Stimulated activated CD8-positive, alpha-beta memory T cell treated with anti-CD3 and anti-CD28 coated beads, Interleukin-15, amount 100 ng/mL, for 48 hours (primary cell): ENCODE measurements around the gene CST9.
"Not testable (repeated sequence)": the region's sequence is repeated elsewhere in the genome, so short reads cannot be mapped to it uniquely, and the experiment has no call there.

Experiments used
- DNase-seq, 2 donors: peaks; one replicate each; pipeline ENCODE4 v3.0.0-alpha.2; 2020; ENCODE audit warnings: low read depth in 2 of 2

The CST9 gene

DNA sequence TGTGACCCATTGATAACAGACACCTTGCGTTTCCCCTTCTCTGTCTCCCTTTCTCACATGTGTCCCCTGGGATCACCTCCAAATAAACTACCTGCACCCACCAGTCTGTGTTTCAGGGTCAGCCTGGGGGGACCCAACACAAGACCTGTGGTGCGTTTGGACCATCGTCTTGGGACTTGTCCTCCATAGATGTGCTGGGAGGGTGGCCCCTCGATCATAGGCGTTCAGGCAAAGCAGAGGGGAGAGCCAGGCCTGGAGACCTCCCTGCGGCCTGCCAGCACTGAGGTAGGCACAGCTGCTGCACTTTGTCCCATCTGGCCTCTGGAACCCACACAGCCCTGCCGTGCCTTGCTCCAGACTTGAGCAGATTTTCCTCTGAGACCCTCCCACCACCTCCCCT lies 18.1 kb downstream of the CST9 start:
- no peak for DNase-seq

DNA sequence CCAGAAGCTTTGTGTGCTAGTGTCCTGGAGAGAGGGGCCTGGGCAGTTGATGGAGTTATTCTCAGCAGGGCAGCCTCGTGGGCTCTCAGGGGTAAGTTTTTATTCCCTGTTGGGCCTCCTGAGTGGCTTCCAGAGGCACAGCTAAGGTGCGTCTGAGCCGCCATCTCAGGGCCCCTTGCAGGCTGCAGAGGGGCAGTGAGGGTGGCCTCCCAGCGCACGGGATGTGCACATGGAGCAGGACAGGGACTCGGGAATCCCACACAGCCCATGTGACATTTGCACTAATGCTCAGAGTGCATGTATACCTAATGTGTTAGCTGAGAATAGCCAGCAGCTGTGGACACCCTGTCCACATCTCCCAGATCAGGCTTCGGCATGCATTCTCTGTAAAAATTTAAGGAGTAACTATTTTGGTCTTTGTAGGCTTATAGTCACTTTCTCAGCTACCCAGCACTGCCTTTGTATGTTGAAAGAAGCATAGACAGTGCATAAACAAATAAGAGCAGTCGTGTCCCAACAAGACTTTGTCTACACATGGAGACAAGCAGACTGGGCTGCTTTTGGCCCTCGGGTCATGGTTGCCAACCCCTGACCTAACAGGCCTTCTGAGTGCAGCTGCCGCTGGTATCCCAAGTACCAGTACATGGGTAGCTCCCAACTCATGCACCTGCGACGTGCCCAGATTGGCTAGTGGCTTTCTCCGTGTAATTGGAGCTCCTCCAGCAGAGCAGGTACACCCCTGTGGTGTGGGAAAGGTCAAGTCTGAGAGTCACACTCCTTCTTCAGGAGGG lies 18.8 kb downstream of the CST9 start:
- no peak for DNase-seq

DNA sequence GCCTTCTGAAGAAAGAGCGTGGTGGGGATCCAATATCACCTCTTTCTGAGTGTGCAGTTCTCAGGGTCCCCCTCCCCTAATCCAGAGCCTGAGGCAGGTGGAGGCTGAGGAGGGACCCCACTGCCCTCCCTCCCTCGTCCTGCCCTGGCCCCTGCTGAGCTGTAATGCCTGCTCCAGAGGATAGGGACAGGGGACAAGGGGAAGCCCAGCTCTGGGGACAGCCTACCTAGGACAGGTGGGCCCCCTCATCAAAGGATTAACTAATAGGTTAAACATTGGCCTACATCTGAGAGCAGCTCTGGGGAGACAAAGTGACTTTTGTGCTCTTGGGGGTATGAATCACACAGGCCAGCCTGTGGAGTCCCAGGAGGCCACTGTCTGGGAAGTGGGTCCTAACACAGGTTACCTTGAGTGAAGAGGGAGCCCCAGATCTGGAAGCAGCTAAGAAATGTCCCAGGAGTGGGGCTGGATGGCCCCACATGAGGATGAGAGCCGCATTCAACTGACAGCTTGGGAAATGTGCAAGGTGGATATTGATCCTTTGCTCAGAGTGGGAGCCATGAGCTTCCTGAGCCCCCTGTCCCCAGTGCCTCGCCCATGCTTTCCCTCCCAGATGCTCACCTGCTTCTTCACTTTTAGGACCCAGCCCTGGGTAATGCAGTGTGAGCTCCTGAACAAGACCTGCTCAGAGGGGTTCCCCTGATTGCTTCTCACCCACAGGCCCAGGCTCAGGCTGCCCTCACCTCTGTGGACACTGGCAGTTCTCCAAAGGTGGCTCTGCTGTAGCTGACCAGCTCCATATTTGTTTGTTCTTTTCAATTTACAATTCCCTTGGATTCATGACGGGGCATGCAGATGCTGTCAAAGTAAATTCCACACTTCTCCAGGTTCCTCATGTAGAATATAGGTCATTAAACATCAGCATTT lies 19.6 kb downstream of the CST9 start:
- no peak for DNase-seq

DNA sequence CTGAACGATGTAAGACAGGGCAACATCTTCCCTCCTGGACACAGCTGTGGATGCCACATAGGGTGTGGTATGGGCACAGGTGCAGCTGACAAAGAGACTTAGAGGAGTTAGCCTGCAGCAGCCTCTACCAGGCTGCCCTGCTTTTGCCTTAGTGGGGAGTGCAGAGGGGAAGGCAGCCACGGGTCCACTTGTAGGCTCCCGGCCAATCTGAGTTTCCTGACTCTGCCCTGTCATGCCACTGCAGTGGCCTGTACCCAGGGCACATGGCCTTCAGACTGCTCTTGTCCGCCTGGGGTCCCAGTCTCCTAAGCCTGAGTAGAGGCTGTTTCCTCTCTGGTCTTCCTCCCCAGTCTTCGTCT lies 20.3 kb downstream of the CST9 start:
- no peak for DNase-seq

DNA sequence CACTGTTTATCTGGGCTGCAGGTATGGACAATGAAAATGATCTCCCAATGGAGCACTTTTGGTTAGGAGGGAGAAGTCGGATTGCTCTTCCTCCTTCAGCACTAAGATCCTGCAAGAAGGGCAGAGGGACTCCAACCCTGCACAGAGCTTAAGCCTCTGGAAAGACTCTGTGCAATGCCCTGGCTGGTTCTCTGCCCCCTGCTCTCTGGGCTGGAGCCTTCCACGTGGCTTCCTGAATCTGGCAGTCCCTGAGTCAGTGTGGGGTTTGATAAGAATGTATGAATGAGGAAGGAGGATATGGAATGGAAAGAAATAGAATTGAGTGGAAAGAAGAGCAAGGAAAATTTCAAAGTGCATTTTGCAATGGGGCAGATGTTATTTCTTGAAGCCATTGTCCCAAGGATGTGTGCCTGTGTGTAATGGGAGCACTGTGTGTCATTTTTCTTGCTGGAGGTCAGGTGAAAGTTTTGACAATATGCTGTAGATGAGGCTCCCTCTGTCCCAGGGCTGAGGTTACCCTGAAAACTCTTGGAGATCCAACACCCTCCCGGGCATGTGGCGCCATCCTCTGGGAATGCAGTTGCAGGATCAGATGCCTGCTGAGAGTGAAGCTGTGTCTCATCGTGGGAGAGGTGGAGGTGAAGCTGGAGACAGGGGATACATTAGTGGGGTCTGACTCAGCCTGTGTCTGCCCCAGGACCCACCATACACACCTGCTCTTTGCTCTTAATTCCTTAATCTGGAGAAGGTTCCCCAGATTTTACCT lies 21.1 kb downstream of the CST9 start:
- DNase-seq = no peak

DNA sequence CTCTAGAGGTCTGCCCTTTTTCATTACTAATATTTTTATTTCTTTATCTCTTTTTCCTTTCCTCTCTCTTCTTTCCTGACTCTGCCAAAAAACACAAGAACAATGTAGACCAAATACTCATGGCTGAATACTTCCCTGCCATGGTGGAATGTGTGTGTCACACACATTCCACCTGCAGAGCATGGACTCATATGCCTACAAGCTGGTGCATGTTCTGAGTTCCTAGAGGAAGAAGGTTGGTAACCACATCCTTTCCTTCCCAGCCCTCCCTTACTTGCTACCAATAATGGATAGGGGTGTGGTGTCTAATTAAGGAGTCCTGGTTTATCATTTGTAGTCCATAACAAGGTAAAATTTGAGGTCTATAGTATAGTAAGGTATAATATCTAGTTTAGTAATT lies 22.2 kb downstream of the CST9 start:
- DNase-seq = no peak

DNA sequence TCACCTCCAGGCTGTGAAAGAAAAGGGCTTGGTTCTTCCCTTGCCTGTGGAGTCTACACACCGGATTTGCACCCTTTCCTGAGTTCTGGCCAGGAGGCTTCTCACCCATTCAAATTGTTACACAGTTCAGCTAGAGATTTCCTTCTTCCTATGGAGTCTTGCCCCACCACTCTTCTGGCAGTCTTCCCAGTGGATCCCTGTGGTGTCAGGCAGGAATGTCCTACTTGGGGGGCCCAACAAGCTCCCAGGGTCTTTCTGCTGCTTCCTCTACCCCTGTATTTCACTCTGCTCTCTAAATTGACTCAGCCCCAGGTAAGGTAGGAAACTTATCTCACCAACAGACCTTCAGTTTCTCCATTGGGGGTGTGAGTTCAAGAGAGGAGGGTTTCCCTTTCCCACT lies 23.4 kb downstream of the CST9 start:
- no peak for DNase-seq

DNA sequence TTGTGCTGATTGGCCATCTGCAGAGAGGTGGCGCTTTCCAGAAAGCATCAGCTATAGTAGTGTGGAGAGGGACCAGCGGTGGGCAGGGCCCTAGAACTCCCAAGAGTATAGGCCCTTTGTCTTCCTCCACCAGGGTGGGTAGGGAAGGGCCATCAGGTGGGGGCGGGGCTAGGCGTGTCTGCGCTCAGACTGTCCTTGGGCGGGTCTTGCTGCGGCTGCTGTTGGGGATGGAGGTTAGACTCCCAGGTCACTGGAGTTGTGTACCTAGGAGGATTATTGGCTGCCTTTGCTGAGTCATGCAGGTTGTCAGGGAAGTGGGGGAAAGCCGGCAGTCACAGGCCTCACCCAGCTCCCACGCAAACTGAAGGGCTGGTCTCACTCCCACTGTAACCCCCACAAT lies 23.9 kb downstream of the CST9 start:
- DNase-seq = not testable (repeated sequence)

DNA sequence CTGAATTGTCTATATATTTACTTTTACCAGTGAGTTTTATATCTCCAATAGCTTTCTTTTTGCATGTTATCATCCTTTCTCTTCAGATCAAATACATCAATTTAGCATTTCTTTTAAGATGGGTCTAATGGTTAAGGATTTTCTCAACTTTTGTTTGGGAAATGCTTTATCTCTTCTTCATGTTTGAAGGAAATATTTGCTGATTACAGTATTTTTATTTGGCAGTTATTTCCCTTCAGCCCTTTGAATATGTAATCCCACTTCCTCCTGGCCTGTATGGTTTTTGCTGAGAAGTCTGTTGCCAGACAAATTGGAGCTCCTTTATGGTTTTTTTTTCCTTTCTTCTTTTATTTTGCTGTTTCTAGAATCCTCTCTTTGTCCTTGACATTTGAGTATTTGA lies 30.7 kb downstream of the CST9 start:
- no peak for DNase-seq

DNA sequence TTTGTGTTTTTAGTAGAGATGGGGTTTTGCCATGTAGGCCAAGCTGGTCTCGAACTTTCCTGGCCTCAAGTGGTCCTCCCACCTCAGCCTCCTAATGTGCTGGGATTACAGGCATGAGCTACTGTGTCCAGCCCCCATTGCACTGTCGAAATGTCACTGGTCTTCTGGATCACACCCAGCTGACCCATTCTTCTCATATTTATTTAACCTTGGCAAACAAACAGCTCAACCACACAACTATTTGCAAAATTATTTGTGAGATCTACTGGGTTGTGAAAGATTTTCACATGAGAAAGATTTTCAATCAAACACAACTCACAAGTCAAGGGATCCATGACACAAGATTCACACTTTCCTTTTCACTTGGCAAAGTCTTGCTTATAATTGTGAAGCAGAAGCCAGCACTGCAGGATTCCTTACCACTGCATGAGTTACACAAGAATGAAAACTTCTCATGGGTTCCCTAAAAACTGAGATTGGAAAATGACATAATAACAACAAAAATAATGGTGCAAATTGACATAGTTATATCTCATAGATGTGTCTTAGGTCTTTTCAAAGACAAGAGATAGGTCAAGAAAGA lies 35.4 kb downstream of the CST9 start:
- DNase-seq = no peak

DNA sequence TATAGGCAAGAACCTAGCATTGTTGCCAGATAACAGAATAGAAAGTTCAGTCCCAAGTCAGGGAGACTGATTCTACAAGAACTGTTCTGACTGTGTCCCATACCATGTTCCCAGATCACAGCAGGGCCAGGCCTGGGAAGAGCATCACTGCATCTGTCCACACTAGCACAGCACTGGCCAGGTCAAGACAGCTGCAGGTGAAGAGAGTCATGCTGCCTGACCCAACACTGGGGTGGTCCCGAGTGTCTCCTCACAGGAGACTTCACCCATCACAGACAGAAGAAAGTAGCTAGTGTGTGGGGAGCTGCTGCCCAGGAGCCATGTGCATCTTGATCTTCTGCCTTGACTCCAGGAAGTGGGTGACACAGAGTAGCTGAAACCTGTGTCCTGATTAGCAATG lies 36.1 kb downstream of the CST9 start:
- no peak for DNase-seq

DNA sequence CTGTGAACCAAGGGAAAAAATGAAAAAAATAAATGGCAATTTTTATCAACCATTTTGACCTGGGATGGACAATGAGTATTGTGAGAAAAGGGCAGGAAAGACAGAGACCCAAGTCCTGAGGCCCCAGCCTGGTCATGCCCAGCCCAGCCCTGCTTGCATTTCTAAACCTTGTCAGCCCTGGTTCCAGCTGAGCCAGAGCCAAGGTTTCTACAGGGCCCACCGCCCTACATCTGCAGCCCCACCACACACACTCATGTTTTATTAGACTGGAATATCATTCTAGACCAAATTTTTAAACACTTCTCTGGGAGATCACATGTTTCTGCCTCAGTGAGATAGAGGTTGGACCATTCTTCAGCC lies 36.8 kb downstream of the CST9 start:
- DNase-seq = no peak

DNA sequence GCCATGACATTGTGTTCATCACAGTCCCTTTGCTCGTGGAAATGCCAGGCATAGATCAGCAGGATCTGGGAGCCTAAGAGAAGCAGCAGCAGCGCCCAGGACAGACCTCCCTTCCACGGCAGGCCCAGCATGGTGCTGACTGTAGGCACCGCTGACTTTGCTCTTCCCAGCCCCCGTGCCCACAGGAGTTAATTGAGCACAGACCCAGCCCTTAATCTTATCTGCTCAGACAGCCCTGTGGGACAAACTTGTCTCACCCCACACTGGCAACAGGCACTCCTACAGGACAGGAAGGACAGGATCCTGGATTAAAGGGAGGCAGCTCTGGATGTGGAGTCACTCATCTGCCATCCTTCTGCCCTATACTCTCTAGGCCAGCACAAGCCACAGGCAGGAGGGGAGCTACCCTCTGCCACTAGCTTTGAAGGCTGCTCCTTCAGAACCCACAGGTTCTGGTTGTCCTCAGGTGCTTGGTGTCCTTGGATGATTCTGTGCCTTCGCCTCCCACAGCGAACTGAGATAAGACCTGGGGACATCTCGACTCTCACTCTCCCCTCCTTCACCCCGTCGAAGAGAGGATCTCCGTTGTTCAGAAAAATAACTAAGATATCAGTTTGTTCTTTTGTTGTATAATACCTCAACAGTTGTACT lies 37.3 kb downstream of the CST9 start, which contains the start of gene CST9L:
TSS of gene CST9L (minus strand) at position 165 of the 651 bp plus-strand sequence. CDS start at position 131, 34 bp downstream.
- DNase-seq = no peak

DNA sequence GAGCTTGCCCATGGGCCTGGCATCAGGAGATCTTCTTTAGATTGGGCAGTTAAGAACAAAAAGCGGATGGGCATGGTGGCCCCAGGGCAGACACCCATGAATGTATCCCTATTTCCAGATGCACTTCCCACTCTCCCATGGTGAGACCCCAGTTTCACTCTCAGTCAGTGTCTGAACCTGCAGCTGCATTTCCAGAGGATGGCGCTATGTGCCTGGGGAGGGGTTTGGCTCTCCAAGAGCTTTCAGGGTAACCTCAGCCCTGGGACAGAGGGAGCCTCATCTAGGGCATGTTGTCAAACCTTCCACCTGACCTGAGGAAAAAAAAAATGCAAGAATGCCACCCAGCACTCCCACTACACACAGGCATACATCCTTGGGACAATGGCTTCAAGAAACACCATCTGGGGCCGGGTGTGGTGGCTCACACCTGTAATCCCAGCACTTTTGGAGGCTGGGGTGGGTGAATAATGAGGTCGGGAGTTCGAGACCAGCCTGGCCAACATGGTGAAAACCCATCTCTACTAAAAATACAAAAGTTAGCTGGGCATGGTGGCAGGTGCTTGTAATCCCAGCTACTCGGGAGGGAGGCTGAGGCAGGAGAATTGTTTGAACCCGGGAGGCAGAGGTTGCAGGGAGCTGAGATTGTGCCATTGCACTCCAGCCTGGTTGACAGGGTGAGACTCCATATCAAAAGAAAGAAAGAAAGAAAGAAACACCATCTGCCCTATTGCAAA lies 39.4 kb downstream of the CST9 start:
- no peak for DNase-seq

DNA sequence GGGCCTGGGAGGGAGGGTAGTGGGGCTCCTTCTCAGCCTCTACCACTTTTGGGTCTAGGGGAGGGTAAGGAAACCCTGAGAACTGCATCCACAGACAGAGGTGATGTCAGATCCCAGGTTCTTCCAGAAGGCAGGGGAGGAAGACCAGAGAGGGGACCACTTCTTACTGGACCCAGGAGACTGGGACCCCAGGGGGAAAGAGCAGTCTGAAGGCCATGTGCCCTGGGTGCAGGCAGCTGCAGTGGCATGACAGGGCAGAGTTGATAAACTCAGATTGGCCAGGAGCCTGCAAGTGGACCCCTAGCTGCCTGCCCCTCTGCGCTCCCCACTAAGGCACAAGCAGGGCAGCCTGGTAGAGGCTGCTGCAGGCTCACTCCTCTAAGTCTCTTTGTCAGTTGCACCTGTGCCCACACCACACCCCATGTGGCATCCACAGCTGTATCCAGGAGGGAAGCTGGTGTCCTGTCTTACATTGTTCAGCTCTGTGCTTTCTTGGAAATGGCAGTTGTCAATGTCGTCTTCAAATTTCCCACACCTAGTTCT lies 40.1 kb downstream of the CST9 start:
- DNase-seq = no peak

DNA sequence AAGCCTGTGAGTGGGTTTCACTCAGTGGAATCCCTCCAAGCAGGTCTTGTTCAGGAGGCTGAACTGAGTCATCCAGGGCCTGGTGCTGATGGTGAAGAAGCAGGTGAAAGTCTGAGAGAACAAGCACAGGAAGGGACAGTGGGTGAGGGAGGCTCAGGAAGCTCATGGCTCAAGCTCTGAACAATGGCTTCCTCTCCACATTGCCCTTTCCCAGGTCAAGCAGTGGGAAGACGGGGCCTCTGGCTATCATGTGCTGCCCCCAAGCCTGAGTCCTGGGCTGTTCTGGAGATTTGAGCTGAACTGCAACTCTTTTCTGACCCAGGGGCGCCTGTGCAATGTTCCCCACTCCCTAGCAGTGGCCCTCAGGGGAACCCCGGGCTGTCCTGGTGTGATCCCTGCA lies 40.8 kb downstream of the CST9 start:
- no peak for DNase-seq

DNA sequence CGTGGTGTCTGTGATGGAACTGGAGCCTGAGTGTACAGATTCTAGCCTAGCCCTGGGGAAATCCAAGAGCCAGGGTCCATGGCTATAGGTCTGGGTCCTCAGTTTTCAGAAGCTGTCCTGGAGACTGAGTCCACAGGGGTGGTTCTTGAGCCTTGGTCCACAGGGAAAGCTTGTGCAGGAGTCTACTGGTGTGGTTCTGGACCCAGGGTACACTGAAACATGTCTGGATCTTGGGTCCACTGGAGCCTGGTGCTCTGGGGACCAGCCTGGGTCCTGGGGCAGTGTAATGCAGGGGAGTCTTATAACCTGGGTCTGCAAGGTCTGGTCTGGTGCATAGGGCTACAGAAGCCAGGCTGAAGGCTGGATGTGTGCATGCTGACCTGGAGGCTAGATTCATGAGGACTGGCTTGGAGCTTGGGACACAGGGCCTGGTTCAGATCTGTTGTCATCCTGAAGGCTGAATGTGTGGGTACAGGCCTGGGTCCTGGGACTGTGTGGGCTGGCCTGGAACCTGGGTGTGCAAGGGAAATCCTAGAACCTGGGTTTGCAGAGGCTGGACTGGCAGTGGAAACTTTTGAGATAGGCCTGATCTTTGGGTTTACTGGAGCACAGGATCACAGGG lies 42.9 kb downstream of the CST9 start:
- no peak for DNase-seq

DNA sequence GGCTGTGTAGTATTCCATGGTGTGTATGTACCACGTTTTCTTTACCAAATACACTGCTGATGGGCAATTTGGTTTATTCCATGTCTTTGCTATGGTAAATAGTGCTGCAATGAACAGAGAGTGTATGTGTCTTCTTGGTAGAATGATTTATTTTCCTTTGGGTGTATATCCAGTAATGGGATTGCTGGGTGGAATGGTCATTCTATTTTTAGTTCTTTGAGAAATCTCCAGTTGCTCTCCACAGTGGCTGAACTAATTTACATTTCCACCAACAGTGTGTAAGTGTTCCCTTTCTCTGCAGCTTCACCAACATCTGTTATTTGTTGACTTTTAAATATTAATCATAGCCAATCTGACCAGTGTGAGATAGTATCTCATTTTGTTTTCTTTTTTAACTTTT lies 51.3 kb downstream of the CST9 start:
- DNase-seq = no peak
